ENCODE results near the gene SULT1C2. TPM values are rescaled to one million over a fixed set of nuclear protein-coding genes. Genes with fewer than 3 reads are reported as not detected.

SULT1C2 gene
- not detected in 2 replicates for total RNA-seq

GRCh38 chr2:108288534-108289106, at the start of gene SULT1C2:
Gene SULT1C2, plus strand, starts transcription at chr2:108288895. Its CDS starts 4,773 bp downstream, at chr2:108293668.

GRCh38 chr2:108239786-108240185, 48.9 kb upstream of the SULT1C2 start, which contains the start of gene SULT1C3:
Gene SULT1C3, plus strand, starts transcription at chr2:108239968. Its CDS starts 7,227 bp downstream, at chr2:108247195.

Other genes with a start within 250 kb of the SULT1C2 start
- gene SULT1C3, start 48.9 kb upstream of the SULT1C2 start, total RNA-seq = not detected in 2 replicates
- 4.7 and 8.0 TPM in 2 replicates for gene SULT1C4, start 89.1 kb downstream of the SULT1C2 start, total RNA-seq
- gene GCC2, start 160.3 kb downstream of the SULT1C2 start, total RNA-seq = 38.1 and 42.7 TPM in 2 replicates
- 139 and 180 TPM in 2 replicates for gene LIMS1, start 245.6 kb downstream of the SULT1C2 start, total RNA-seq